Activated CD4-positive, alpha-beta T cell treated with anti-CD3 and anti-CD28 coated beads, Interleukin-2, Interleukin-6, amounts not matched to agents 100 ng/mL and 50 ng/mL, durations not matched to agents 16 hours and 8 hours (primary cell): ENCODE measurements around the gene CFAP46.
"Not testable (repeated sequence)": the region's sequence is repeated elsewhere in the genome, so short reads cannot be mapped to it uniquely, and the experiment has no call there.

ENCODE experiments used
- DNase-seq: peaks from one replicate; pipeline ENCODE4 v3.0.0-alpha.2; 2020

The CFAP46 gene

GRCh38 chr10:132803416-132804210 lies 138.8 kb downstream of the CFAP46 start:
- no peak for DNase-seq

GRCh38 chr10:132802694-132803320 lies 139.6 kb downstream of the CFAP46 start:
- no peak for DNase-seq

- DNase-seq, result no peak
Measured at GRCh38 chr10:132802048-132802447, 140.3 kb downstream of the CFAP46 start.

GRCh38 chr10:132799865-132800264 lies 142.5 kb downstream of the CFAP46 start:
- DNase-seq, result no peak

- DNase-seq, result no peak
Measured at GRCh38 chr10:132798876-132799275, 143.5 kb downstream of the CFAP46 start.

GRCh38 chr10:132798403-132798802 lies 144.0 kb downstream of the CFAP46 start:
- no peak for DNase-seq

- DNase-seq, result not testable (repeated sequence)
Measured at GRCh38 chr10:132797986-132798385, 144.4 kb downstream of the CFAP46 start.

- DNase-seq, result no peak
Measured at GRCh38 chr10:132796846-132797245, 145.5 kb downstream of the CFAP46 start.

- DNase-seq, result no peak
Measured at GRCh38 chr10:132793871-132794849, 148.2 kb downstream of the CFAP46 start.

GRCh38 chr10:132793213-132793612 lies 149.2 kb downstream of the CFAP46 start:
- DNase-seq, result no peak

- no peak for DNase-seq
Measured at GRCh38 chr10:132792796-132793195, 149.6 kb downstream of the CFAP46 start.

- not testable (repeated sequence) for DNase-seq
Measured at GRCh38 chr10:132792099-132792498, 150.3 kb downstream of the CFAP46 start.

- no peak for DNase-seq
Measured at GRCh38 chr10:132790934-132791829, 151.2 kb downstream of the CFAP46 start.

GRCh38 chr10:132790470-132790869 lies 151.9 kb downstream of the CFAP46 start:
- no peak for DNase-seq

- no peak for DNase-seq
Measured at GRCh38 chr10:132789659-132790148, 152.7 kb downstream of the CFAP46 start.

- no peak for DNase-seq
Measured at GRCh38 chr10:132788831-132789219, 153.5 kb downstream of the CFAP46 start.

GRCh38 chr10:132788180-132788830 lies 154.1 kb downstream of the CFAP46 start:
- DNase-seq, result no peak

GRCh38 chr10:132787495-132788179 lies 154.7 kb downstream of the CFAP46 start:
- DNase-seq, result peak; percentile 7

GRCh38 chr10:132786884-132787494 lies 155.4 kb downstream of the CFAP46 start:
- DNase-seq, result no peak

GRCh38 chr10:132786476-132786883 lies 155.9 kb downstream of the CFAP46 start:
- DNase-seq, result no peak
